Liver (tissue), 9 donors: Measurements from ENCODE around the gene HOXD1. TPM values are rescaled to one million over a fixed set of nuclear protein-coding genes. Genes with fewer than 3 reads are reported as not detected.

Source experiments
- DNase-seq: peaks from one replicate; pipeline ENCODE4 v3.0.0-alpha.2; 2017; ENCODE audit warnings: low spot score
- H3K27ac ChIP-seq, 2 donors: one replicate each; pipeline ENCODE4 v1.7.0; 2013; ENCODE audit warnings: inconsistent platforms in 2 of 2, low read length in 2 of 2, control low read depth in 1 of 2, low read depth in 1 of 2, mild to moderate bottlenecking in 1 of 2
- H3K27me3 ChIP-seq, 4 donors: one replicate each; pipeline versions ENCODE4 v1.6.1 to v1.7.0; 2013; ENCODE audit warnings: low read length in 3 of 4, inconsistent platforms in 1 of 4, mild to moderate bottlenecking in 1 of 4, moderate library complexity in 1 of 4; ENCODE audit not compliant: control insufficient read depth in 4 of 4, insufficient read depth in 4 of 4
- H3K36me3 ChIP-seq, 4 donors: one replicate each; pipeline versions ENCODE4 v1.6.1 to v1.7.0; 2013; ENCODE audit warnings: low read length in 3 of 4, mild to moderate bottlenecking in 3 of 4, low read depth in 1 of 4, moderate library complexity in 1 of 4; ENCODE audit not compliant: control insufficient read depth in 4 of 4, insufficient read depth in 3 of 4
- H3K4me1 ChIP-seq, 4 donors: one replicate each; pipeline versions ENCODE4 v1.6.1 to v1.7.0; 2013; ENCODE audit warnings: low read length in 3 of 4, mild to moderate bottlenecking in 3 of 4, moderate library complexity in 1 of 4; ENCODE audit not compliant: control insufficient read depth in 4 of 4, insufficient read depth in 4 of 4
- H3K4me3 ChIP-seq, 3 donors: one replicate each; pipeline versions ENCODE4 v1.6.1 to v1.7.0; 2013; ENCODE audit warnings: low read length in 3 of 3, control low read depth in 1 of 3, low read depth in 1 of 3, mild to moderate bottlenecking in 1 of 3
- H3K9ac ChIP-seq, 2 donors: one replicate each; pipeline ENCODE4 v1.7.0; 2013; ENCODE audit warnings: low read length in 2 of 2, mild to moderate bottlenecking in 2 of 2, moderate library complexity in 2 of 2, control low read depth in 1 of 2, low read depth in 1 of 2
- H3K9me3 ChIP-seq, 4 donors: one replicate each; pipeline versions ENCODE4 v1.6.1 to v1.7.0; 2013; ENCODE audit warnings: low read length in 3 of 4; ENCODE audit not compliant: control insufficient read depth in 4 of 4
- EGR1 ChIP-seq, 2 donors: IDR thresholded peaks; 2 replicates each; pipeline ENCODE4 v1.6.1; 2016 to 2018; ENCODE audit warnings: antibody characterized with exemption in 2 of 2, low read depth in 2 of 2
- FOXA1 ChIP-seq: IDR thresholded peaks from 2 replicates; pipeline ENCODE4 v1.6.1; 2016; ENCODE audit warnings: antibody characterized with exemption
- FOXA2 ChIP-seq: IDR thresholded peaks from 2 replicates; pipeline ENCODE4 v1.6.1; 2016; ENCODE audit warnings: antibody characterized with exemption
- GABPA ChIP-seq, 2 donors: IDR thresholded peaks in 1 of 2; conservative IDR thresholded peaks in 1 of 2; 2 replicates each; pipeline ENCODE4 v1.6.1; 2016; ENCODE audit warnings: antibody characterized with exemption in 2 of 2, mild to moderate bottlenecking in 1 of 2, moderate library complexity in 1 of 2
- HNF4A ChIP-seq, 2 donors: conservative IDR thresholded peaks; 2 replicates each; pipeline ENCODE4 v1.6.1; 2016; ENCODE audit warnings: antibody characterized with exemption in 2 of 2, mild to moderate bottlenecking in 2 of 2
- HNF4G ChIP-seq: IDR thresholded peaks from 2 replicates; pipeline ENCODE4 v1.6.1; 2016; ENCODE audit warnings: antibody characterized with exemption
- JUND ChIP-seq, 2 donors: IDR thresholded peaks; 2 replicates each; pipeline ENCODE4 v1.6.1; 2016; ENCODE audit warnings: antibody characterized with exemption in 2 of 2
- NR2F2 ChIP-seq: IDR thresholded peaks from 2 replicates; pipeline ENCODE4 v1.6.1; 2016; ENCODE audit warnings: antibody characterized with exemption
- RAD21 ChIP-seq, 2 donors: IDR thresholded peaks; 2 replicates each; pipeline ENCODE4 v1.6.1; 2016; ENCODE audit warnings: antibody characterized with exemption in 2 of 2, mild to moderate bottlenecking in 2 of 2
- RXRA ChIP-seq, 2 donors: IDR thresholded peaks; 2 replicates each; pipeline ENCODE4 v1.6.1; 2017 to 2018; ENCODE audit warnings: antibody characterized with exemption in 2 of 2, mild to moderate bottlenecking in 1 of 2
- SP1 ChIP-seq: IDR thresholded peaks from 2 replicates; pipeline ENCODE4 v1.6.1; 2018; ENCODE audit warnings: antibody characterized with exemption, mild to moderate bottlenecking
- TAF1 ChIP-seq: conservative IDR thresholded peaks from 2 replicates; pipeline ENCODE4 v1.6.1; 2016; ENCODE audit warnings: antibody characterized with exemption, mild to moderate bottlenecking
- YY1 ChIP-seq: IDR thresholded peaks from 2 replicates; pipeline ENCODE4 v1.6.1; 2016; ENCODE audit warnings: antibody characterized with exemption, mild to moderate bottlenecking
- WGBS: extraction: QIAGEN DNeasy Blood & Tissue Kit; methylation state at CpG from one replicate; pipeline ENCODE4 v1.1.7; 2013; 5-methylcytosine and 5-hydroxymethylcytosine counted together
- polyA plus RNA-seq, 2 donors: library from polyadenylated mRNA; stranded (reverse) in 1 of 2; unstranded in 1 of 2; fragments of 200-250 nt in 1 of 2; fragments of >200 nt in 1 of 2; fragmentation: Nextera tagmentation in 1 of 2; extraction: Ambion mirVana in 1 of 2; gene quantifications; one replicate each; pipeline versions ENCODE4 v1.2.1 to v1.2.3, GENCODE V29; 2013 to 2015
- total RNA-seq, 2 donors: library from RNA; depleted of rRNA; stranded (reverse); fragments of >200 nt; gene quantifications; one replicate each; pipeline ENCODE4 v1.2.3, GENCODE V29; 2014
- TF ChIP-seq, protein P1 (sequence below): fragments of 150-350 bp; IDR thresholded peaks from 2 replicates; pipeline ENCODE4 v1.5.1; 2017; ENCODE audit warnings: improper control_type of control experiment, low read depth, low read length; ENCODE audit not compliant: missing input control
- TF ChIP-seq, protein P2 (sequence below): IDR thresholded peaks from 2 replicates; pipeline ENCODE4 v1.6.1; 2016; ENCODE audit warnings: antibody characterized with exemption
- TF ChIP-seq, protein P3 (sequence below): IDR thresholded peaks from 2 replicates; pipeline ENCODE4 v1.6.1; 2016; ENCODE audit warnings: antibody characterized with exemption
- TF ChIP-seq, protein P4 (sequence below): IDR thresholded peaks from 2 replicates; pipeline ENCODE4 v1.6.1; 2016; ENCODE audit warnings: antibody characterized with exemption, mild to moderate bottlenecking
- TF ChIP-seq, protein P5 (sequence below): IDR thresholded peaks from 2 replicates; pipeline ENCODE4 v1.6.1; 2016; ENCODE audit warnings: antibody characterized with exemption
- donor health status: healthy.
- donor health status: healthy.
- donor health status: healthy.
- donor health status: healthy.
- donor health status: healthy.

HOXD1 gene
- total and polyA plus RNA-seq, 4 donors: not detected

DNA sequence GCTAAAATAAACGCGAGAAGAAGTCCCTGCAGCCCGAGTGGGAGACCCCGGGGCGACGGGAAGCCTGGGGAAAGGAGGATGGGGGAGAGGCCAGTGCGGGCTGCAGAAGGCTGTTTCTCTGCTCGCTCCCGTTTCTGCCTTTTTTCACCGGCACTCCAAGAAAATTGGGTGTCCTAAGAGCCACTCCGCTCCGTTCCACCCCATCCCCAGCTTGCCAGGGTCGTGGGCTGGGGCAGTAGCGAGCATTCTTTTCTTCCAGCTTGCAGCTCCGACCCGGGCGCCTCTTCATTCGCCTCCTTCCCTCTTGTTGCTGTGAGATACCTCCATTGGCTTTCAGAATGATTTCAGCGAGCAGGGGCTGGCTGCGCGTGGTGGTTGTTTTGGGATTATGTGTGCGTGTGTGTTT, 30.3 kb upstream of the HOXD1 start:
- TF ChIP-seq HNF4A (conservative IDR thresholded peaks at IDR 0.05) (no peak), YY1 (no peak), TAF1 (no peak), GABPA (IDR thresholded peaks at IDR 0.05 in 1 of 2, conservative IDR thresholded peaks at IDR 0.05 in 1 of 2) (no peak), EGR1 (IDR thresholded peaks at IDR 0.05; ENCODE audit: low read depth in 2 of 2) (no peak)
- TF ChIP-seq, protein P1, sequence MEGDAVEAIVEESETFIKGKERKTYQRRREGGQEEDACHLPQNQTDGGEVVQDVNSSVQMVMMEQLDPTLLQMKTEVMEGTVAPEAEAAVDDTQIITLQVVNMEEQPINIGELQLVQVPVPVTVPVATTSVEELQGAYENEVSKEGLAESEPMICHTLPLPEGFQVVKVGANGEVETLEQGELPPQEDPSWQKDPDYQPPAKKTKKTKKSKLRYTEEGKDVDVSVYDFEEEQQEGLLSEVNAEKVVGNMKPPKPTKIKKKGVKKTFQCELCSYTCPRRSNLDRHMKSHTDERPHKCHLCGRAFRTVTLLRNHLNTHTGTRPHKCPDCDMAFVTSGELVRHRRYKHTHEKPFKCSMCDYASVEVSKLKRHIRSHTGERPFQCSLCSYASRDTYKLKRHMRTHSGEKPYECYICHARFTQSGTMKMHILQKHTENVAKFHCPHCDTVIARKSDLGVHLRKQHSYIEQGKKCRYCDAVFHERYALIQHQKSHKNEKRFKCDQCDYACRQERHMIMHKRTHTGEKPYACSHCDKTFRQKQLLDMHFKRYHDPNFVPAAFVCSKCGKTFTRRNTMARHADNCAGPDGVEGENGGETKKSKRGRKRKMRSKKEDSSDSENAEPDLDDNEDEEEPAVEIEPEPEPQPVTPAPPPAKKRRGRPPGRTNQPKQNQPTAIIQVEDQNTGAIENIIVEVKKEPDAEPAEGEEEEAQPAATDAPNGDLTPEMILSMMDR: no peak
- TF ChIP-seq, protein P2, sequence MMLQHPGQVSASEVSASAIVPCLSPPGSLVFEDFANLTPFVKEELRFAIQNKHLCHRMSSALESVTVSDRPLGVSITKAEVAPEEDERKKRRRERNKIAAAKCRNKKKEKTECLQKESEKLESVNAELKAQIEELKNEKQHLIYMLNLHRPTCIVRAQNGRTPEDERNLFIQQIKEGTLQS: no peak
- Histone ChIP-seq H3K9me3 (peaks cover 0 to 4% (median 0%) of the 10 kb centered on the region in 4 donors), H3K4me1 (peaks cover 6 to 21% (median 10%) of the 10 kb centered on the region in 4 donors), H3K9ac (no peak overlapping the region), H3K27ac (no peak overlapping the region), H3K27me3 (peaks cover 11 to 43% (median 24%) of the 10 kb centered on the region in 4 donors), H3K36me3 (no peaks in the 10 kb centered on the region), H3K4me3 (no peak overlapping the region)
- no peak for DNase-seq
- WGBS: 6% methylated on average over 22 of the region's 22 CpGs

DNA sequence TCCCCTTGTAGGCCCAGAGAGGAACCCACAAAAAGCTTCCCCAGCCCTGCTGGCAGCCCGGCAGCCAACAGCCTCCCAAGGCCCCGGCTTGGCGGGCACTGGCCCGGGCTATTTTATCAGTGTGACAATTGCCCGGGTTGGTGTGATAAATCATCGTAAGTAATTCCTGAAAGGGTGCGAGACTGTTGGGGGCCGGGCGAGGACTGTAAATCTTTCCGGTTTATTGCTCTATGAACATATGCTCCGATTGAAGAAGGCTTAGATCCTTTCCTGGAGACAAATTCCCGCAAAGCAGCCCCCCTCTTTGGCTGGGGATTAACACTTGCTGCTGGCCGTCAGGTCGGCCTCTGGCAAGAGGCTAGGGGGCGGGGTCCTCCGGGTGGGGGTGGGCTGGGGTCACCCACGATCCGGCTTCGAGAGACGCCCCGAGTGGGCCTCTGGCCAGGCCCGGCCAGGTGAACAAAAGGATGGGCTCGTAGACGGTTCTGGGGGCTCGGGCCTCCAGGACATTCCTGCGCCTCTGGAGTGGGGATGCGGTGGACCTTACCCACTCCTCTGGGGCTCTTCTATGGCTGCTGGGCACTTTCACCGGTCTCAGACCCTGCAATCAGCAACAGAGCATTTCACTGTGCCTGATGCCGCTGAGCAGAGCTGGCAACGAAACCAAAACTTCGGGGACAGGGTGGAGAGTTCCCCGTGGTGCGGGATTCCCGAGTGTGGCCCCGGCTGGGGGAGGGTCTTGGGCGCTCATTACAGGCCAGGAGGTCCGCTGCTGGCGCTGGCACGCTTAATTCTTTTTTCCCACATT, 29.4 kb upstream of the HOXD1 start:
- 8% methylated on average over 39 of the region's 39 CpGs for WGBS
- no peak for DNase-seq

More for the DNA sequence above, 29.4 kb upstream of the HOXD1 start:
- no peak for TF ChIP-seq JUND (IDR thresholded peaks at IDR 0.05)
- no peak for TF ChIP-seq FOXA2
- no peak for TF ChIP-seq SP1
- no peak for TF ChIP-seq RXRA (IDR thresholded peaks at IDR 0.05)
- TF ChIP-seq HNF4G: no peak
- TF ChIP-seq HNF4A (conservative IDR thresholded peaks at IDR 0.05): no peak
- TF ChIP-seq, protein P1: no peak
- no peak for TF ChIP-seq TAF1
- no peak for TF ChIP-seq GABPA (IDR thresholded peaks at IDR 0.05 in 1 of 2, conservative IDR thresholded peaks at IDR 0.05 in 1 of 2)
- TF ChIP-seq, protein P3, sequence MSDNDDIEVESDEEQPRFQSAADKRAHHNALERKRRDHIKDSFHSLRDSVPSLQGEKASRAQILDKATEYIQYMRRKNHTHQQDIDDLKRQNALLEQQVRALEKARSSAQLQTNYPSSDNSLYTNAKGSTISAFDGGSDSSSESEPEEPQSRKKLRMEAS: no peak
- TF ChIP-seq, protein P4, sequence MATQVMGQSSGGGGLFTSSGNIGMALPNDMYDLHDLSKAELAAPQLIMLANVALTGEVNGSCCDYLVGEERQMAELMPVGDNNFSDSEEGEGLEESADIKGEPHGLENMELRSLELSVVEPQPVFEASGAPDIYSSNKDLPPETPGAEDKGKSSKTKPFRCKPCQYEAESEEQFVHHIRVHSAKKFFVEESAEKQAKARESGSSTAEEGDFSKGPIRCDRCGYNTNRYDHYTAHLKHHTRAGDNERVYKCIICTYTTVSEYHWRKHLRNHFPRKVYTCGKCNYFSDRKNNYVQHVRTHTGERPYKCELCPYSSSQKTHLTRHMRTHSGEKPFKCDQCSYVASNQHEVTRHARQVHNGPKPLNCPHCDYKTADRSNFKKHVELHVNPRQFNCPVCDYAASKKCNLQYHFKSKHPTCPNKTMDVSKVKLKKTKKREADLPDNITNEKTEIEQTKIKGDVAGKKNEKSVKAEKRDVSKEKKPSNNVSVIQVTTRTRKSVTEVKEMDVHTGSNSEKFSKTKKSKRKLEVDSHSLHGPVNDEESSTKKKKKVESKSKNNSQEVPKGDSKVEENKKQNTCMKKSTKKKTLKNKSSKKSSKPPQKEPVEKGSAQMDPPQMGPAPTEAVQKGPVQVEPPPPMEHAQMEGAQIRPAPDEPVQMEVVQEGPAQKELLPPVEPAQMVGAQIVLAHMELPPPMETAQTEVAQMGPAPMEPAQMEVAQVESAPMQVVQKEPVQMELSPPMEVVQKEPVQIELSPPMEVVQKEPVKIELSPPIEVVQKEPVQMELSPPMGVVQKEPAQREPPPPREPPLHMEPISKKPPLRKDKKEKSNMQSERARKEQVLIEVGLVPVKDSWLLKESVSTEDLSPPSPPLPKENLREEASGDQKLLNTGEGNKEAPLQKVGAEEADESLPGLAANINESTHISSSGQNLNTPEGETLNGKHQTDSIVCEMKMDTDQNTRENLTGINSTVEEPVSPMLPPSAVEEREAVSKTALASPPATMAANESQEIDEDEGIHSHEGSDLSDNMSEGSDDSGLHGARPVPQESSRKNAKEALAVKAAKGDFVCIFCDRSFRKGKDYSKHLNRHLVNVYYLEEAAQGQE: no peak
- TF ChIP-seq, protein P5, sequence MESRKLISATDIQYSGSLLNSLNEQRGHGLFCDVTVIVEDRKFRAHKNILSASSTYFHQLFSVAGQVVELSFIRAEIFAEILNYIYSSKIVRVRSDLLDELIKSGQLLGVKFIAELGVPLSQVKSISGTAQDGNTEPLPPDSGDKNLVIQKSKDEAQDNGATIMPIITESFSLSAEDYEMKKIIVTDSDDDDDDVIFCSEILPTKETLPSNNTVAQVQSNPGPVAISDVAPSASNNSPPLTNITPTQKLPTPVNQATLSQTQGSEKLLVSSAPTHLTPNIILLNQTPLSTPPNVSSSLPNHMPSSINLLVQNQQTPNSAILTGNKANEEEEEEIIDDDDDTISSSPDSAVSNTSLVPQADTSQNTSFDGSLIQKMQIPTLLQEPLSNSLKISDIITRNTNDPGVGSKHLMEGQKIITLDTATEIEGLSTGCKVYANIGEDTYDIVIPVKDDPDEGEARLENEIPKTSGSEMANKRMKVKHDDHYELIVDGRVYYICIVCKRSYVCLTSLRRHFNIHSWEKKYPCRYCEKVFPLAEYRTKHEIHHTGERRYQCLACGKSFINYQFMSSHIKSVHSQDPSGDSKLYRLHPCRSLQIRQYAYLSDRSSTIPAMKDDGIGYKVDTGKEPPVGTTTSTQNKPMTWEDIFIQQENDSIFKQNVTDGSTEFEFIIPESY: no peak
- no peak for TF ChIP-seq YY1
- TF ChIP-seq FOXA1: no peak
- TF ChIP-seq, protein P2: no peak
- TF ChIP-seq RAD21 (IDR thresholded peaks at IDR 0.05): no peak
- no peak for TF ChIP-seq NR2F2
- peak overlapping the region in 1 of 3 donors; percentile 8 for H3K4me3 ChIP-seq
- H3K4me1 ChIP-seq: peaks cover 6 to 21% (median 10%) of the 10 kb centered on the region in 4 donors
- H3K27me3 ChIP-seq: peaks cover 11 to 45% (median 29%) of the 10 kb centered on the region in 4 donors
- H3K27ac ChIP-seq: no peak overlapping the region
- no peak overlapping the region for H3K9ac ChIP-seq
- H3K36me3 ChIP-seq: no peaks in the 10 kb centered on the region
- peaks cover 0 to 4% (median 0%) of the 10 kb centered on the region in 4 donors for H3K9me3 ChIP-seq
